ENCODE results near the gene VTI1A.

The VTI1A gene

DNA sequence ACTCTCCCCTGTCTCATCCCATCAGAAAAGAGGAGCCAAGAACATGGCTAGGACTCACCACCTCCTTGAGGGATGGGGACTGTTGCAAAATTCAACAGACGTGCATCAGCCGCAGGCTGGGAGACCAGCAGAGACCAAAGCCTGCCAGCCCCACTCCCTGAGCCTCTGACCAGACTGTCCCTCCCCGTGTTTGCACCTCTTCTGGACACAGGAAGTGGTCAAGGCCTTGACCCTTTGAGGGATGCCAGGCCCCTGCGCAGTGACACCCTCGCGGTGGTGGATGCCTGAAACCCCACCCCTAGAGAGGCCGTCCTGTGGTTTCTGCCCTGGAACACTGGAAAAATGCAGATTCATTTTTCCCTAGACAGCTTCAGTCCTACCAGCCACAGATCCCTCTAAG is 374.6 kb downstream of the VTI1A start:
- no peak for TF ChIP-seq POLR2A (IDR thresholded peaks at IDR 0.05; ENCODE audit: low read depth, low read length)
- FAIRE-seq (no peak), DNase-seq (ENCODE audit: insufficient read length, low spot score) (no peak)

- DNase-seq (ENCODE audit: insufficient read length, low spot score) (no peak), FAIRE-seq (no peak)
- no peak for TF ChIP-seq POLR2A (IDR thresholded peaks at IDR 0.05; ENCODE audit: low read depth, low read length)
Measured at GRCh38 chr10:112823007-112823406, 376.0 kb downstream of the VTI1A start.

- no peak for FAIRE-seq
- no peak for DNase-seq (ENCODE audit: insufficient read length, low spot score)
- TF ChIP-seq POLR2A (IDR thresholded peaks at IDR 0.05; ENCODE audit: low read depth, low read length), result no peak
Measured at GRCh38 chr10:112823604-112824003, 376.6 kb downstream of the VTI1A start.

GRCh38 chr10:112826018-112826697 is 379.1 kb downstream of the VTI1A start:
- no peak for TF ChIP-seq POLR2A (IDR thresholded peaks at IDR 0.05; ENCODE audit: low read depth, low read length)
- no peak for DNase-seq (ENCODE audit: insufficient read length, low spot score)
- FAIRE-seq, result no peak

DNA sequence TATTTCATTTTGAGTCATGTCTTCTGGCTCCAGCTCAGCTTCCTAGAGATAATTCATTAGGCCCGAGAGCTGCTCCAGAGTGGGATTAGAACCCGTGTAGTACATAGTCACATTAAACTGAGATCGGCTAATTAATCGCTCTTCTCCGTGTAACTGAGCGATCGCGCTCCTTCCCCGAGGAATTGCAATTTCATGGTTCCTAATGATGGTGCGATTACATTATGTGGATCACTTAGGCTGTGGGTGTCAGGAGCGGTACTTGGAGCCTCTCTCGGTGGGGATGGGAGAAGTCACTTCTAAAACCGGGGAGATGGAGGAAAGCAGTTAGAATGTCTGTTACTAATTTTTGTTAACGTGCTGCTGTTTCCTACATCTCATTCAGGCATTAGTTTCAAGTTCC is 380.1 kb downstream of the VTI1A start:
- DNase-seq (ENCODE audit: insufficient read length, low spot score) (no peak), FAIRE-seq (no peak)
- TF ChIP-seq POLR2A (IDR thresholded peaks at IDR 0.05; ENCODE audit: low read depth, low read length), result no peak

- no peak for TF ChIP-seq POLR2A (IDR thresholded peaks at IDR 0.05; ENCODE audit: low read depth, low read length)
- FAIRE-seq (no peak), DNase-seq (ENCODE audit: insufficient read length, low spot score) (no peak)
Measured at GRCh38 chr10:112827951-112828350, 380.9 kb downstream of the VTI1A start.

DNA sequence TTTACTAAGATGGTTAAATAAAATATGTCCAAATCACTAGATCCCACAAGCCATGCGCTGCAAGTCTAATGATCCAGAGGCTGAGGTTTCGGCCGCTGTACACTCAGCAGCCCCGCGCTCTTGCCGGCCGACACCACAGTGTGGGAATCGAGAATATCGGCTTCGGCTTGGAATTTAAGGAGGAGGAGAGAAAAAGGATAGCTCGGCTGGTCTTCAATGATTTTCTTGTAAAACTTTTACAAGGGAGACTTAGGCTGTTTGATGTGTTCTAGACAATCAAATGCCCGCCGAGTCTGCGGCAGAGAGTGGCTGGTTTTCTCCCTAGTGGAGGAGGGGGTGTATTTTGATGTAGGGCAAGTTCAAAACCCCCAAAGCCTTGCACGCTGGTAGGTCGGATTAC is 384.8 kb downstream of the VTI1A start:
- no peak for DNase-seq (ENCODE audit: insufficient read length, low spot score)
- no peak for TF ChIP-seq POLR2A (IDR thresholded peaks at IDR 0.05; ENCODE audit: low read depth, low read length)
- FAIRE-seq, result no peak

GRCh38 chr10:112832361-112832878 is 385.4 kb downstream of the VTI1A start:
- FAIRE-seq (no peak), DNase-seq (ENCODE audit: insufficient read length, low spot score) (peak; percentile 69)
- no peak for TF ChIP-seq POLR2A (IDR thresholded peaks at IDR 0.05; ENCODE audit: low read depth, low read length)

DNA sequence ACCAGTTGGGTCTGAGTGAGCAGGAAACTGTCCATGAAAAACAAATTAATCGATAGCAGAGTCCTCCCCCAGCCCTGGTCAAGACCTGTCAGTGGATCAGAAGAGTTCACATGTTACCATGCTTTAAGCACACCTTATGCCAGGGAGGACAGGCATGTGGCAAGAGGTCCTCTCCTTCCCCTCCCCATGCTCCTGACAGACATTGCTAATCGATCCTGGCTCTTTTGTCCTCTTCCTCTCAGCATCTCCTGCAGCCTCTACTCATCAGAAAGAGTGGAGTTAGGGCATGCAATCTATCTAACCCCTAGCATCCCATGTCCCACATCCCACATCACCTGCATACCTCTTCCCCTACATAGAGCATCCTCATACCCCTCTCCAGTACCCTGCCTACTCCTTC is 385.9 kb downstream of the VTI1A start:
- FAIRE-seq (no peak), DNase-seq (ENCODE audit: insufficient read length, low spot score) (no peak)
- no peak for TF ChIP-seq POLR2A (IDR thresholded peaks at IDR 0.05; ENCODE audit: low read depth, low read length)

- DNase-seq (ENCODE audit: insufficient read length, low spot score), result no peak
- FAIRE-seq, result no peak
- TF ChIP-seq POLR2A (IDR thresholded peaks at IDR 0.05; ENCODE audit: low read depth, low read length), result no peak
Measured at GRCh38 chr10:112834751-112835181, 387.8 kb downstream of the VTI1A start.

- TF ChIP-seq POLR2A (IDR thresholded peaks at IDR 0.05; ENCODE audit: low read depth, low read length), result no peak
- DNase-seq (ENCODE audit: insufficient read length, low spot score) (no peak), FAIRE-seq (no peak)
Measured at GRCh38 chr10:112835217-112835715, 388.3 kb downstream of the VTI1A start.

- DNase-seq (ENCODE audit: insufficient read length, low spot score), result no peak
- no peak for TF ChIP-seq POLR2A (IDR thresholded peaks at IDR 0.05; ENCODE audit: low read depth, low read length)
- FAIRE-seq, result no peak
Measured at GRCh38 chr10:112835944-112836451, 389.0 kb downstream of the VTI1A start.

- no peak for FAIRE-seq
- DNase-seq (ENCODE audit: insufficient read length, low spot score), result no peak
- no peak for TF ChIP-seq POLR2A (IDR thresholded peaks at IDR 0.05; ENCODE audit: low read depth, low read length)
Measured at GRCh38 chr10:112838784-112839481, 391.9 kb downstream of the VTI1A start.

GRCh38 chr10:112839928-112840654 is 393.1 kb downstream of the VTI1A start:
- FAIRE-seq (no peak), DNase-seq (ENCODE audit: insufficient read length, low spot score) (no peak)
- no peak for TF ChIP-seq POLR2A (IDR thresholded peaks at IDR 0.05; ENCODE audit: low read depth, low read length)
